Measurements from ENCODE around the gene KCNK4.
A peak's percentile ranks its signal among the peaks of the same experiment; 100 is the strongest.

The KCNK4 gene

DNA sequence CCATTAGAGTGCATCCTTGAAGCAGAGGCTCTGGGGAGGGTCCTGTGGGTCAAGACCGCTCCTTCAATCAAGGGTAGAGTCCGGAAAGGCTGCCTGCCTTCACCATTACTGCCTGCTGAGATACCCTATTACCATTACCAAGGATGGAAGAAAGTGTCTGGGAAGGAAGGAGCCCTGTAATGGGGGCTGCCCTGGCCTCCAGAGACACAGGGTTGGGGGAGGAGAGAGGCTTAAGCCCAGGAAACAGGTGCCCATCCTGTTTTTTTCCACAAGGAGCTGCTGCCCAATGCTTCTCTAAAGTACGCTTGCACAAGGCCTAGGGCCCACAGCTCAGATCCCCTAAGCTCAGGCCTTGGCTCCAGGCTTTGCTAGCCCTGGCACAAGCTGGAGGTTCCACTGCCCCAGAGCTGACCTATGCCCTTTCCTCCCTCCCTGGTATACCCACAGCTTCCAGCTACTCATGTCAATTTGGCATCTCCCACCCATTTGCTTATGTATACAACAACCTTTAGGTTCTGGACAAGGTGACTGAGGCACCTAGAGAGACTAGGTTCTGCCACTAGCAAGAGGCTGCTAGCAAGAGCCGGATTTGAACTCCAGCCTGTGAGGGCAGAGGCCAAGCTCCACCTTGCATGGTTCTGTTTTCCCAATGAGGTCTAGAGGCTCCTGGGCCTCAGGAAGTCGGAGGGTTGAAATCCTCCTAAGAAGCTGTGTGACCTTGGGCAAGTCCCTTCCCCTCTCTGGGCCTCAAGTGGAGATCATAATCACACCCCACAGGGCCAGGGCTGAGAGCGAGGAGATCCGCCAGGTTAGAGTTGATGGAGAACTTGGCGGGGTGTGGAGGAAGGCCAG lies 41.3 kb upstream of the KCNK4 start:
- H3K4me3 ChIP-seq (ENCODE audit: low read depth, low read length), result no peak overlapping the region
- TF ChIP-seq, protein P1, sequence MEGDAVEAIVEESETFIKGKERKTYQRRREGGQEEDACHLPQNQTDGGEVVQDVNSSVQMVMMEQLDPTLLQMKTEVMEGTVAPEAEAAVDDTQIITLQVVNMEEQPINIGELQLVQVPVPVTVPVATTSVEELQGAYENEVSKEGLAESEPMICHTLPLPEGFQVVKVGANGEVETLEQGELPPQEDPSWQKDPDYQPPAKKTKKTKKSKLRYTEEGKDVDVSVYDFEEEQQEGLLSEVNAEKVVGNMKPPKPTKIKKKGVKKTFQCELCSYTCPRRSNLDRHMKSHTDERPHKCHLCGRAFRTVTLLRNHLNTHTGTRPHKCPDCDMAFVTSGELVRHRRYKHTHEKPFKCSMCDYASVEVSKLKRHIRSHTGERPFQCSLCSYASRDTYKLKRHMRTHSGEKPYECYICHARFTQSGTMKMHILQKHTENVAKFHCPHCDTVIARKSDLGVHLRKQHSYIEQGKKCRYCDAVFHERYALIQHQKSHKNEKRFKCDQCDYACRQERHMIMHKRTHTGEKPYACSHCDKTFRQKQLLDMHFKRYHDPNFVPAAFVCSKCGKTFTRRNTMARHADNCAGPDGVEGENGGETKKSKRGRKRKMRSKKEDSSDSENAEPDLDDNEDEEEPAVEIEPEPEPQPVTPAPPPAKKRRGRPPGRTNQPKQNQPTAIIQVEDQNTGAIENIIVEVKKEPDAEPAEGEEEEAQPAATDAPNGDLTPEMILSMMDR (conservative IDR thresholded peaks at IDR 0.05; ENCODE audit: low read depth, low read length), result no peak
- no peak for DNase-seq (ENCODE audit: low read depth)

DNA sequence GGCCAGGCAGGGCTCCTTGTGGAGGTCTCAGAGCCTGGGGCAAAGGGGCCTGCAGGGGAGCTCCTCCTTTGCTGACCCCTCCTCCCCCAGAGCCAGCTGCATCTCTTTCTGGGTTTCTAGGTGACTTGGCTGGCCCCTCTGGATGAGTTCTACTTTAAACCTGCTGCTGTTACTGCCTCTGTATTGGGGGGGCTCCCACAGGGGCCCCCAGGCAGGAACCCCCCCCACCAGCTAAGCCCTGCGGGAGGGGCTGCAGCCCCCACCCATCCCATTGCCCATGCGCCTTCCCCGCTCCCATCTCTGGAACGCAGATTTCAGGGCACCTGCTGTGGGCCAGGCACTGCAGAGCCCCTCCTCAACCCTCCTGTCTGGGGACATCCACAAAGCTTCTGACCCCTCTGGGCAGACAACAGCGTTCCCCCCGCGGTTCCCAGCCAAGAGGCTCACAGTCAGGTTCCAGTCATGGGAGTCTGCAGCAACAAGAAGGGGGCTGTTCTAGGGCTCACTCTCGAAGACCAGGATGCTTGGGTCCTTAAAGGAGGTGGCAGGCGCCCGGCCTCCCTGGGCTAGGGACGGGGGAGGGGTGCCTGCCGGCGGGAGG lies 40.6 kb upstream of the KCNK4 start:
- DNase-seq (ENCODE audit: low read depth), result no peak
- TF ChIP-seq, protein P1 (conservative IDR thresholded peaks at IDR 0.05; ENCODE audit: low read depth, low read length), result no peak
- peak overlapping the region; percentile 63 for H3K4me3 ChIP-seq (ENCODE audit: low read depth, low read length)

DNA sequence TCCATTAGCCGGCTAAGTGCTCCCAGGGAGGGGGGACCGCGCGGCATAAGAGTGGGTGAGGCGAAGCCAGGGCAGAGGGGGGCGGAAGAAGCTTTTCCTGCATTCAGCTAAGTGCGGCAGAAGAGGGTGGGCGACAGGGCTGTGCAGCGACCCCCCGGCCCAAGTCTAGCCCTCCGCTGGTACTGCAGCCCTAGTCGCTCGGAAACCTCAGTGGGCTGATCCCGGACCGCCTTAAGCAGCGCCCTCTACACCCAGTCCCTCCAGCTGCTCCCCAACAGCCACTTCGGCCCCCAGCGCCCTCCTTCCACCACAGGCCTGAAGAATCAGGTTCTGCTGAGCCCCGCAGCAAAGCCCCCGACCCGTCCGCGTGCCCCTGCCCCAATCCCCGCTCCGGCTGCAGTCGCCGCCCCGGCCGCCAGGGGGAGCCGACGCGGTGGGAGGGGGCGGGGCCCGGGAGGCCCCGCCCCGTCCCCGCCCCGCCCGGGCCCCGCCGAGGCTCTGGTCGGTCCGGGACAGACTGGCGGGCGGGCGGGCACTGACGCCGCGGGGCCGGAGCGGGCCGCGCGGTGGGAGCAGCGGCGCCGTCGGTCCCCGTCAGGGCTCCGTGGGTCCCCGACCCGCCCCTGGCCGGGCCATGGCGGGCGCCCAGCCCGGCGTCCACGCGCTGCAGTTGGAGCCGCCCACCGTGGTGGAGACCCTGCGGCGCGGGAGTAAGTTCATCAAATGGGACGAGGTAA lies 39.9 kb upstream of the KCNK4 start, which contains the start of gene PLCB3:
TSS of gene PLCB3 (plus strand) at position 515 of the 737 bp plus-strand sequence. CDS start at position 635, 120 bp downstream.
- DNase-seq (ENCODE audit: low read depth), result no peak
- TF ChIP-seq, protein P1 (conservative IDR thresholded peaks at IDR 0.05; ENCODE audit: low read depth, low read length), result peak; percentile 45
- H3K4me3 ChIP-seq (ENCODE audit: low read depth, low read length), result peak within 1 kb of the TSS; percentile 63

DNA sequence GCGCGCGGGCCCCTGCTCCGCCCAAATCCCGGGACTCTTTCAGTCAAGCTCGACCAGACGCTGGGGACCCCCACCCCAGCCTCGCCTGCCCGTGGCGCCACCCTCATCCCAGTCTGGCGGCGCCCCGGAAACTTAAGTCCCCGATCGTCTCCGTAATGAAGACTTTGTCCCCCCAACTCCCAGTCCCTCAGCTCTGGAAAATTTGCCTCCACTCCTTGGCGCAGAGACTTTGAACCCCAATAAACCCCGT lies 39.4 kb upstream of the KCNK4 start:
- peak overlapping the region; percentile 63 for H3K4me3 ChIP-seq (ENCODE audit: low read depth, low read length)
- TF ChIP-seq, protein P1 (conservative IDR thresholded peaks at IDR 0.05; ENCODE audit: low read depth, low read length), result no peak
- DNase-seq (ENCODE audit: low read depth), result no peak

DNA sequence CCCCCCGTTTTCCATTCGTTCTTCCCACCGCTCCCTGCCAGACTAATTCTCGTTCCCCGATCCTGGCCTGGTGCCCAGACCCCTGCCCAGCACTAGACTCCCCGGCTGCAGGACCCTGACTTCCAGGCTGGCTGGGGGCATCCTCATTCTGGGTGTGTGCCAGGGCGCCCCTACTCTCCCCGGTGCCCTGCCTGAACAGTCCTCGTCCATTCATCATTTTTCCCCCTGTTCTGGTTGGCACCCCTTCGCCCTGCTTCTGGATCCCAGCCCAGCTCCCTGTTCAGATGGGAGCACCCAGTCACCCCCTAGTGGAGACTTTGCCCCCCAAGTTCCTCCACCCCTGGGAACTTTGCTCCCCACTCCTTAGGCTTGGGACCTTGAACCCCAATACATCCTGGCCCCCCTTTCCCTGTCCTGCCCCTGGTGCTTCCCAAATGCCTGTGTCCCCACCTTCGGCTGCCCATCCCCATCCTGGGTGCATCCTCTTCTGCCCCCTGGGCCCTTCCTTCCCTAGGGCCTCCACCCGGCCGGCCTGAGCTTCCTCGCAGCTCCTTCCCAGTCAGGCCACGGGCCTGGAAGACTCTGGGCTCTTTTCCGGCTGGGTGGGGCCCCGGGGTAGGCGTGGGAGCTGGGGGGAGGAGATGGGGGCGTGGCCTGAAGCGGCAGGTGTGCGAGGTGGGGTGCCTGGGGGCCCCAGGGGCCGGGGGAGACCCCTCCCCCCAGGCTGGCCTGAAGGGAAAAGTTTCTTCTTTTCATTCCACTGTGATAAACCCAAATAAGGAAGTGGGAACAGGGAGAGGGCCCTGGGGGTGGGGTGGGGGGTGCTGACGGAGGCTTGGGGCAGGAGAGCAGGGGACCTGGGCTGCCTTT lies 38.9 kb upstream of the KCNK4 start:
- no peak for DNase-seq (ENCODE audit: low read depth)
- peak overlapping the region; percentile 63 for H3K4me3 ChIP-seq (ENCODE audit: low read depth, low read length)
- TF ChIP-seq, protein P1 (conservative IDR thresholded peaks at IDR 0.05; ENCODE audit: low read depth, low read length), result peak; percentile 39

DNA sequence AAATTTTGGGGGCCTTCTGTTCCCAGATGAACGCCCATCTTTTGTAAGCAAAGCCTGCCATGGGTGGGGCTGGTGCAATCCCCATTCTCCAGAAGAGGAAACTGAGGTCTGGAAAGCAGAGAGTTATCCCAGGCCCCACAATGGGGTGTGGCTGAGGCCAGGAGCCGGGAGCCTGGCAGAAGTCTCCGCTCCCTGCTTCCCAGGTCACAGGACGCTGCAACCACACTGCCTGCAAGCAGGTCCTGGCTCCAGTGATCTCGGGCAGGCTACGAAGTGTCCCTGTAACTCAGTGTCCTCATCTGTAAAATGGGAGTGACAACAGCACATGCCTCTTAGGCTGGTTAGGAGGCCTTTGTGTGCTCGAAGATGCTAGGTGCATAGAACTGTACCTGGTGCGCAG lies 38.1 kb upstream of the KCNK4 start:
- no peak for DNase-seq (ENCODE audit: low read depth)
- no peak overlapping the region for H3K4me3 ChIP-seq (ENCODE audit: low read depth, low read length)
- TF ChIP-seq, protein P1 (conservative IDR thresholded peaks at IDR 0.05; ENCODE audit: low read depth, low read length), result no peak
